Sigmoid colon (tissue), 7 donors: Measurements from ENCODE around the gene PSAP. TPM values are rescaled to one million over a fixed set of nuclear protein-coding genes. Genes with fewer than 3 reads are reported as not detected.

ENCODE experiments used
- DNase-seq: peaks from one replicate; pipeline ENCODE4 v3.0.0-alpha.2; 2019
- H3K27ac ChIP-seq, 4 donors: fragments of 200-600 bp; sonication (generic); one replicate each; pipeline ENCODE4 v1.5.1; 2016 to 2019; ENCODE audit warnings: mild to moderate bottlenecking in 1 of 4
- H3K27me3 ChIP-seq, 3 donors: fragments of 200-600 bp; sonication (generic); one replicate each; pipeline ENCODE4 v1.5.1; 2019; ENCODE audit warnings: mild to moderate bottlenecking in 1 of 3
- H3K36me3 ChIP-seq, 4 donors: fragments of 200-600 bp; sonication (generic); one replicate each; pipeline ENCODE4 v1.5.1; 2016 to 2019
- H3K4me1 ChIP-seq, 4 donors: fragments of 200-600 bp; sonication (generic); one replicate each; pipeline ENCODE4 v1.5.1; 2017 to 2019
- H3K4me3 ChIP-seq, 4 donors: fragments of 200-600 bp; sonication (generic); one replicate each; pipeline ENCODE4 v1.5.1; 2017 to 2019; ENCODE audit warnings: mild to moderate bottlenecking in 2 of 4, moderate library complexity in 1 of 4
- H3K9me3 ChIP-seq, 4 donors: fragments of 200-600 bp in 3 of 4; sonication (generic) in 3 of 4; one replicate each; pipeline versions ENCODE4 v1.5.1 to v1.6.1; 2013 to 2019
- EP300 ChIP-seq, 4 donors: sonication (generic); formaldehyde crosslinking; IDR thresholded peaks; one replicate each; pipeline ENCODE4 v1.6.1; 2017; ENCODE audit warnings: antibody characterized with exemption in 4 of 4
- POLR2A ChIP-seq, 2 donors: fragments of 450-650 bp; IDR thresholded peaks; one replicate each; pipeline ENCODE4 v1.6.1; 2016; ENCODE audit warnings: antibody characterized with exemption in 2 of 2, mild to moderate bottlenecking in 2 of 2, moderate library complexity in 2 of 2
- POLR2AphosphoS5 ChIP-seq, 4 donors: sonication (generic); formaldehyde crosslinking; IDR thresholded peaks; one replicate each; pipeline ENCODE4 v1.6.1; 2017; ENCODE audit warnings: antibody characterized with exemption in 4 of 4
- WGBS, 2 donors: extraction: QIAGEN DNeasy Blood & Tissue Kit; methylation state at CpG; one replicate each; pipeline ENCODE4 v1.1.7; 2013; 5-methylcytosine and 5-hydroxymethylcytosine counted together
- intact Hi-C: fragments of 100-400 bp; cut with DNase I; formaldehyde crosslinking; loops from one replicate; pipeline ENCODE4 v1.15.1; 2023
- polyA plus RNA-seq, 3 donors: library from polyadenylated mRNA; stranded (reverse); fragments of 200-250 nt; gene quantifications; one replicate each; pipeline ENCODE4 v1.2.3, GENCODE V29; 2013
- total RNA-seq, 4 donors: library from RNA; depleted of rRNA; stranded (reverse); fragments of >200 nt; gene quantifications; one replicate each; pipeline ENCODE4 v1.1.0, GENCODE V29; 2016
- TF ChIP-seq, protein P1 (sequence below), 4 experiments: fragments of 450-650 bp in 3 of 4; fragments of 200-600 bp in 1 of 4; IDR thresholded peaks; one replicate each; pipeline ENCODE4 v1.5.1; 2016 to 2019; ENCODE audit warnings: antibody characterized with exemption in 4 of 4, mild to moderate bottlenecking in 3 of 4, moderate library complexity in 2 of 4
- donor health status: healthy with polysubstance abuse.
- donor health status: Bipolar disorder and iron deficiency.
- donor health status: healthy.

PSAP gene
- total and polyA plus RNA-seq, 7 donors, result 200 to 960 (median 636) TPM

GRCh38 chr10:71832967-71833366 lies 18.1 kb downstream of the PSAP start:
- H3K27ac ChIP-seq, result no peak overlapping the region

DNA sequence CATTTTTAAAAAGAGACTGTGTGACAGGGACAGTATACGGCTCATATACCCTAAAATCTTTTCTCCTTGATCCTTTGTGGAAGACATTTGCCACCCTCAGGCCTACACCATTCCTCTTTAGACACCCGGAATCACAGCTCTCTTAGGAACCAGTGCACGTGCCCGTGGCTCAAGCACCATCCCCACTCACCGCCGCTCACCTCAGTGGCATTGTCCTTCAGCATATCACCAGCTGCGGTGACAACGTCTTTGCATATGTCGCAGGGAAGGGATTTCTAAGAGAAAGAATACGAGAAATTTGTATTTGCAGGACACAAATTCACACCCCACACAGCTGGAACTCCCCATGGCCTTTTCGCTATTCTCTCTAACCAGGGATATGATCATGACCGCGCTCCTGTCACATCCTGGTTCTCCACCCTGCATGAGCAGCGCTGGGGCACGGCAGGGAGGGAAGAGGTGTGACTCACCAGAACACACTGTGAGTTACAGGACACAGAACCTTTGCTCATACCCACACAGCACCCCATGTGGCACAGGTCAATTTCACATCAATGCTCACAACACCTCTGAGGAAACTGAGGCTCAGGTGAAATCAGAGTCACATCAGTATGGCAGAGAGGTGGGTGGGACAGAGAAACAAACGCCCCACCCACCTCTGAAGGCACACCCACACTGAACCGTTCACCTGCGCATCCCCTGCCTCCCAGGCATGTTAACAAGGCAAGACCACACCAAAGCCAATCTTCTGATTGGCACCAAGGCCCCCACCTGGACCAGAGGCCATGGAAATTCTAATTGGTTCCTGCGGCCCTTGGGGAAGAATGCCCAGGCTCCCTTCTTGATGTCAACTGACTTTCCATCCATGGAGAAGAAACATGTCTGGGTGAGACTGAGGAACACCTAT lies 19.2 kb downstream of the PSAP start:
- intact Hi-C loops, result loop anchor here (10.0 kb wide), 1 partner anchor 53 kb away; no protein-coding TSS in a partner anchor
- Histone ChIP-seq H3K4me1 (peaks cover 0 to 41% (median 25%) of the 10 kb centered on the region in 4 donors), H3K36me3 (peaks cover 34 to 64% (median 53%) of the 10 kb centered on the region in 4 donors), H3K4me3 (no peak overlapping the region), H3K27ac (no peak overlapping the region), H3K27me3 (no peaks in the 10 kb centered on the region), H3K9me3 (no peaks in the 10 kb centered on the region)
- WGBS, 2 donors, result 89 to 92% methylated on average over 19 of the region's 19 CpGs
- DNase-seq, result no peak
- TF ChIP-seq, protein P1, sequence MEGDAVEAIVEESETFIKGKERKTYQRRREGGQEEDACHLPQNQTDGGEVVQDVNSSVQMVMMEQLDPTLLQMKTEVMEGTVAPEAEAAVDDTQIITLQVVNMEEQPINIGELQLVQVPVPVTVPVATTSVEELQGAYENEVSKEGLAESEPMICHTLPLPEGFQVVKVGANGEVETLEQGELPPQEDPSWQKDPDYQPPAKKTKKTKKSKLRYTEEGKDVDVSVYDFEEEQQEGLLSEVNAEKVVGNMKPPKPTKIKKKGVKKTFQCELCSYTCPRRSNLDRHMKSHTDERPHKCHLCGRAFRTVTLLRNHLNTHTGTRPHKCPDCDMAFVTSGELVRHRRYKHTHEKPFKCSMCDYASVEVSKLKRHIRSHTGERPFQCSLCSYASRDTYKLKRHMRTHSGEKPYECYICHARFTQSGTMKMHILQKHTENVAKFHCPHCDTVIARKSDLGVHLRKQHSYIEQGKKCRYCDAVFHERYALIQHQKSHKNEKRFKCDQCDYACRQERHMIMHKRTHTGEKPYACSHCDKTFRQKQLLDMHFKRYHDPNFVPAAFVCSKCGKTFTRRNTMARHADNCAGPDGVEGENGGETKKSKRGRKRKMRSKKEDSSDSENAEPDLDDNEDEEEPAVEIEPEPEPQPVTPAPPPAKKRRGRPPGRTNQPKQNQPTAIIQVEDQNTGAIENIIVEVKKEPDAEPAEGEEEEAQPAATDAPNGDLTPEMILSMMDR (IDR thresholded peaks at IDR 0.05), result no peak
- TF ChIP-seq EP300 (IDR thresholded peaks at IDR 0.05) (no peak), POLR2AphosphoS5 (IDR thresholded peaks at IDR 0.05) (no peak), POLR2A (IDR thresholded peaks at IDR 0.05) (no peak)

More at GRCh38 chr10:71832967-71833366, 18.1 kb downstream of the PSAP start:
- DNase-seq, result no peak
- Histone ChIP-seq H3K36me3 (peaks cover 28 to 54% (median 43%) of the 10 kb centered on the region in 4 donors), H3K9me3 (no peaks in the 10 kb centered on the region), H3K4me3 (no peak overlapping the region), H3K27me3 (no peaks in the 10 kb centered on the region), H3K4me1 (peaks cover 0 to 52% (median 36%) of the 10 kb centered on the region in 4 donors)
- intact Hi-C loops, result loop anchor here (10.0 kb wide), 1 partner anchor 52 kb away; no protein-coding TSS in a partner anchor
- 63 to 75% methylated on average over 5 of the region's 5 CpGs for WGBS, 2 donors
- TF ChIP-seq EP300 (IDR thresholded peaks at IDR 0.05) (no peak), POLR2AphosphoS5 (IDR thresholded peaks at IDR 0.05) (no peak), POLR2A (IDR thresholded peaks at IDR 0.05) (no peak)
- TF ChIP-seq, protein P1 (IDR thresholded peaks at IDR 0.05), result no peak

DNA sequence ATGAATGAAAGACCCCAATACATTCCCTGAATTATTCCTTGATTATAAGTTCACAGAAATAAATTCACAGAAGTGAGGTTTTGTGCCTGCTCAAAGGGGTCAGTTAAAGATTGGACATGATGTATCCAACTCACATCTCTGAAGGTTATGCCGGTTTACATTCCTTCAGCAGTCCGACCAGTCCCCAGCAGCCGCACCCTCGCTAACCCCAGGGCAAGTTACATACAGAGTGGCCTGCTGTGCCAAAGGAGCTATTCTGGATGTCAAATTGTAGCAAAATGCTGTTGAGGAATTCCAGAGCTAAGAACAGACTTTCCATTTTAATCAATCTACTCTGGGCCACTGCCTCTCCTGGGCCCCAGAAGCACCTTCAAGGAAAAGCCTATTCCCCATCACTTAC lies 20.3 kb downstream of the PSAP start:
- H3K36me3 ChIP-seq, result peaks cover 43 to 76% (median 64%) of the 10 kb centered on the region in 4 donors

DNA sequence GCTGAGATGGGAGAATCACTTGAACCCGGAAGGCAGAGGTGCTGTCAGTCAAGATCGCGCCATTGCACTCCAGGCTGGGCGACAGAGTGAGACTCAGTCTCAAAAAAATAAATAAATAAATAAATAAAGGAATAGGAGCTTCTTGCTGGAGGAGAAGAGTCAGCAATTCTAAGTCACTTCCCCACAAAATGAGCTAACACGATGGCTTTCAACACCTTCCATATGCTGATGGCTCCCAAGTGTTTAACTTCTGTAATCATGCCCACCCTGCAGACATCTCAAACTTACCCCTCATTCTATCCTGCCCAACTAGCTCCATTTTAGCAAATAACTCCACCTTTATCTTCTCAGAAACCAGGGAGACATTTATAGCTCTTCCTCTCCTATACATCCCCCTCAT lies 21.2 kb downstream of the PSAP start:
- peaks cover 0 to 24% (median 7%) of the 10 kb centered on the region in 4 donors for H3K4me1 ChIP-seq
- no peak overlapping the region for H3K27ac ChIP-seq
- no peaks in the 10 kb centered on the region for H3K9me3 ChIP-seq
- H3K36me3 ChIP-seq, result peaks cover 52 to 84% (median 72%) of the 10 kb centered on the region in 4 donors
- TF ChIP-seq POLR2AphosphoS5 (IDR thresholded peaks at IDR 0.05) (no peak), POLR2A (IDR thresholded peaks at IDR 0.05) (no peak), EP300 (IDR thresholded peaks at IDR 0.05) (no peak)
- TF ChIP-seq, protein P1 (IDR thresholded peaks at IDR 0.05), result no peak
- 94 to 97% methylated on average over 5 of the region's 5 CpGs for WGBS, 2 donors
- no peaks in the 10 kb centered on the region for H3K27me3 ChIP-seq
- no peak overlapping the region for H3K4me3 ChIP-seq
- DNase-seq, result no peak
- intact Hi-C loops, result loop anchor here (10.0 kb wide), 1 partner anchor 55 kb away; no protein-coding TSS in a partner anchor

More for the DNA sequence above, 20.3 kb downstream of the PSAP start:
- TF ChIP-seq, protein P1 (IDR thresholded peaks at IDR 0.05), result no peak
- TF ChIP-seq EP300 (IDR thresholded peaks at IDR 0.05) (no peak), POLR2AphosphoS5 (IDR thresholded peaks at IDR 0.05) (no peak), POLR2A (IDR thresholded peaks at IDR 0.05) (no peak)
- 83 to 99% methylated on average over 4 of the region's 4 CpGs for WGBS, 2 donors
- no peak for DNase-seq
- Histone ChIP-seq H3K27ac (no peak overlapping the region), H3K4me1 (peaks cover 0 to 30% (median 13%) of the 10 kb centered on the region in 4 donors), H3K9me3 (no peaks in the 10 kb centered on the region), H3K4me3 (no peak overlapping the region), H3K27me3 (no peaks in the 10 kb centered on the region)
- intact Hi-C loops, result loop anchor here (10.0 kb wide), 1 partner anchor 54 kb away; no protein-coding TSS in a partner anchor
